Activated naive CD8-positive, alpha-beta T cell treated with anti-CD3 and anti-CD28 coated beads, Interleukin-2, amount 50 U/mL, for 16 hours (primary cell): ENCODE data around the gene EXT2.

Experiments used
- DNase-seq: peaks from one replicate; pipeline ENCODE4 v3.0.0-alpha.2; 2020; ENCODE audit warnings: low read depth, low spot score

The EXT2 gene

DNA sequence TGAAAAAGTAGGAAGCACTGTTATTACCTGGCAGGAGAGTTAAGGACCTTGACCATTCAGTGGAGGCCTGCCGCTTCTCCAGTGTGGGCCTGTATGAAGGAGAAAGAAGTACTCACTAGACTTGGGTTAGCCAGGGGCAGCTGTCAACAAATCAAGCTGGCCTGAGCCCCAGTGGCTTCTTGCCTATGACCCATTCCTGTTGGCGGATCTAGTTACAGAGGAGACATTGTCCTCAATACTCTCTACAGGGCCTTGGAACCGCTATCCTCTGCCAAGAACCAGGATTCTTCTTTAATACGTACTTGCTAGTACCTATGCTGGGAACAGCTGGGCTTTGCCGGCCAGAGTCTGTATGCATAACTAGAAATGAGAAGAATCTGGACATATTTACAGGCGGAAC is 146.4 kb downstream of the EXT2 start:
- DNase-seq = no peak

DNA sequence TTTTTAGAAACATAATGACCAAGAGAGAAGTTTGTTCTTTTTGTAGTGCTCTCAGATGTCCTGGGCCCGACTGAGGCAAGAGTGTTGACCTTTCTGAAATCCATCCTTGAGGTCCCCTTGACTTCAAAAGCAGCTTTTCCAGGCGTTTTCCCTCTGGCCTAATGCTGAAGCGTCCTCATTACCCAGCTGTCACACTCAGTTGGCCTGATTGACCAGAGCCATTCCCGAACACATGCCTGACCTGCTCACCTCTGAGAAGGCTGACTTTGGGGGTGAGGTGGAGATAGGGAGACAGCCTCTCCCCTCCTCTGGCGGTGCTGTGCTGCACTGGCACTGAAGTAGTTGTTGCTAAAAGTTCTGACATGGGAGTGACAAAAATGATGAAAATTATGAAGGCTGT is 147.6 kb downstream of the EXT2 start:
- no peak for DNase-seq

GRCh38 chr11:44243595-44244343 is 148.3 kb downstream of the EXT2 start:
- DNase-seq = no peak

- DNase-seq = no peak
Measured at GRCh38 chr11:44244639-44245310, 149.3 kb downstream of the EXT2 start.

GRCh38 chr11:44246726-44247125 is 151.2 kb downstream of the EXT2 start:
- no peak for DNase-seq

DNA sequence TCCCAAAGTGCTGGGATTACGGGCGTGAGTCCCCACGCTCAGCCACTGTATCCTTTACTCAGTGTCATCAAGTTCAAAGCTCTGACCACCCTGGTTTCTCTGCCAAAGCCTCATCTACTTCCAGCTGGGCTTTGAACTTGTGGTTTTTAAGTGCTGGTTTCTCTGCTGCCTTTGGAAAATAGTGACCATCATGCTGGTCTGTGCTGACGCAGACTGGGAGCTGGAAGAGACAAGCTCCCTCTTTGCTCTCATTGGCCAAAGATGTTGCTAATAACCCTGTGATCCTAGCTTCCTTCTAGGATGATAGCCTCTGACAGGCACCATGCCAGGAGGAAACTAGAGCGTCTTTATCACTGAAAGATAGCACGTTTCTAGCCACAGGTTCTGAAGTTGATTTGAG is 152.0 kb downstream of the EXT2 start:
- DNase-seq = no peak

GRCh38 chr11:44248109-44248508 is 152.6 kb downstream of the EXT2 start:
- DNase-seq = no peak

- DNase-seq = no peak
Measured at GRCh38 chr11:44250421-44250820, 154.9 kb downstream of the EXT2 start.

DNA sequence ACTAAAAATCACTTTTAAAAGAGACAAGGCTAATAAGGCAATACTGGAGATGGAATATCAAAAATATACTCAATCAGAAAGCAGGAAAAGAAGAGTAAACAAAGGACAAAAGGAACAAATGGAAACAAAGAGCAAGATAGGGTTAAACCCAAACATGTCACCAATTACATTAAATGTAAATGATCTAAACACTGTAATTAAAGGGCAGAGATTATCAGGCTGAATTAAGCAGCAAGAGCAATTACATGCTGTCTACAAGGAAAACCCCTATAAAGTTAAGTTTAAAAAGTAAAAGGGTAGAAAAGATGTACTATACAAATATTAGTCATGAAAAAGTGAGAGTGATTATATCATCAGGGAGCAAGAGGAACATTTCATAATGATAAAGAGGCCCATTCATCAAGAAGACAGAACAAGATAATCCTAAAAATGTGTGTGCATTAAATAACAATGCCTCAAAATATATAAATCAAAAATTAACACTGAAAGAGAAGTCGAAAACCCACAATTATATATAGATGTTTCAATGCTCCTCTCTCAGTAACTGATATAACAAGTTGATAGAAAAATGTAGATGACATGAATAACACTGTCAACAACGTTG is 157.6 kb downstream of the EXT2 start:
- no peak for DNase-seq

- no peak for DNase-seq
Measured at GRCh38 chr11:44255406-44256071, 160.1 kb downstream of the EXT2 start.

GRCh38 chr11:44256673-44257291 is 161.3 kb downstream of the EXT2 start:
- DNase-seq = no peak

GRCh38 chr11:44257338-44258189 is 162.1 kb downstream of the EXT2 start:
- no peak for DNase-seq

GRCh38 chr11:44258190-44258489 is 162.7 kb downstream of the EXT2 start:
- DNase-seq = no peak

GRCh38 chr11:44258839-44259420 is 163.5 kb downstream of the EXT2 start:
- DNase-seq = no peak

- DNase-seq = no peak
Measured at GRCh38 chr11:44260081-44260480, 164.6 kb downstream of the EXT2 start.

DNA sequence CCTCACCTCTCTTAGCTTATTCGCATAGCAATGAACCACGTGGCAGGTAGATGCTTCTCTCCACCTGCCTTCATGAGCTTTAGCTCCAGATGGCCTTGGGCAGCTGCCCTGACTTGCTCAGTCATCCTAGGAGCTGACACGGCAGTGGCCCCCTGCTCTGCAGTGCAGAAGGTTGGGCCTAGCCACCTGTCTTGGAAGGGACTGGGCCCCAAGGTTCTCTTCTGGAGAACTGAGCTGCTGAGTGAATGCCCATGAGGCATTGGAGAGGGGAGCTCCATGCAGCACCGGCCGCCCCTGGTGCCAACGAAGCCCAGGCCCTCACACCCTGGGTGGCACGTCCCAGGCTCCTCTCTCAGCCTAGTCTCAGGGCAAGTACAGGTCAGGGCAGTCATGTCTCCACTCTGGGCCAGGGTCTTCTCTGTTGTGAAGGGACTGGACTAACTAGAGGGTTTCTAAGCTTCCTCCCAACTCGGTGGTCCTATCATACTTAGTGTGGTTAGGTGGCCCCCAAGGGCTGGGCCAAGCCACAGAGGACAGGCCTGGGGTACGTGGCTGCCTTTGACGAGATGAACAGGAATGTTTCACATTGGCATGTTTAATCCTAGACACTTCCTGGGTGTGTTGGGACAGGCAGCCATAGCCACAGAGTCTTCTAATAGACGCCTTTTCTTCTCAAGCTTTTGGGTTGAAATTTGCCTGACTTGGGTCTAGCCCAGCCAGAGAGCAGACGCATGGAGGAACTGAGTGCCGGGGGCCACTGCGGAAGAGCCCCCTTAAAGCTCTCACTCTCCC is 166.5 kb downstream of the EXT2 start:
- no peak for DNase-seq

- DNase-seq = no peak
Measured at GRCh38 chr11:44263738-44264437, 168.4 kb downstream of the EXT2 start.

- DNase-seq = no peak
Measured at GRCh38 chr11:44264438-44264749, 168.9 kb downstream of the EXT2 start.

DNA sequence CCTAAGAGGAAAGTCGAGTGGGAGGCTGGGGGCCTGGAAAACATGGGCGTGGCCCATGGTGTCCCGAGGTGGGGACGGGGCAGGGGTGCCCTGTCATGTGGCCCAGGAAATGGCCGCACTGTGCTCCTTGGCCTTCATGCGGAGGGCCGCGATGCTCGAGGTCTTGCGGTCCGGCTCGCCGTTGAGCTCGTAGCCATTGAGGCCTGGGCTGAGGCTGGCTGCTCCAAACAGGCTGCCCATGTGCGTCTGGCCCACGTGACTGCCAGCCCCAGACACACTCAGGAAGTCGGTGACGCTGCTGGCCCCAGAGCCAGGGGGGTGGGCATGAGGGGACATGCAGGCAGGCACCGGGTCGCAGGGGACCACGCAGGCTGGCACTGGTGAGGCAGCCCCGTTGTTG is 169.3 kb downstream of the EXT2 start:
- DNase-seq = no peak
